Astrocyte (in vitro differentiated cells and primary cell): ENCODE measurements around the gene CHD3. TPM values are rescaled to one million over a fixed set of nuclear protein-coding genes. Genes with fewer than 3 reads are reported as not detected.

Experiments
- DNase-seq: peaks from one replicate; pipeline ENCODE4 v3.0.0-alpha.2; 2010; ENCODE audit warnings: low read depth
- FAIRE-seq: peaks from 2 replicates; lab custom pipeline; 2011; peaks lifted over from hg19 to GRCh38; lab: Jason Lieb, UNC
- H2AFZ ChIP-seq: 2 replicates; pipeline ENCODE4 v1.6.0; 2012; ENCODE audit warnings: low read depth, low read length, inconsistent platforms
- H3K27ac ChIP-seq: 2 replicates; pipeline ENCODE4 v1.5.1; 2011; ENCODE audit warnings: low read depth, low read length, inconsistent platforms
- H3K27me3 ChIP-seq: 2 replicates; pipeline ENCODE4 v1.6.0; 2011; ENCODE audit warnings: low read length, inconsistent platforms; ENCODE audit not compliant: insufficient read depth
- H3K36me3 ChIP-seq: 2 replicates; pipeline ENCODE4 v1.5.1; 2011; ENCODE audit warnings: low read length, inconsistent platforms; ENCODE audit not compliant: insufficient read depth
- H3K4me1 ChIP-seq: 2 replicates; pipeline ENCODE4 v1.5.1; 2011; ENCODE audit warnings: low read length, inconsistent platforms; ENCODE audit not compliant: insufficient read depth
- H3K4me2 ChIP-seq: 2 replicates; pipeline ENCODE4 v1.6.0; 2012; ENCODE audit warnings: low read length, inconsistent platforms
- H3K4me3 ChIP-seq: 2 replicates; pipeline ENCODE4 v1.5.1; 2011; ENCODE audit warnings: low read depth, mild to moderate bottlenecking, low read length, inconsistent platforms; ENCODE audit not compliant: insufficient read depth
- H3K79me2 ChIP-seq: 2 replicates; pipeline ENCODE4 v1.6.0; 2012; ENCODE audit warnings: mild to moderate bottlenecking, low read length, inconsistent platforms; ENCODE audit not compliant: insufficient read depth
- H3K9ac ChIP-seq: 2 replicates; pipeline ENCODE4 v1.6.0; 2012; ENCODE audit warnings: mild to moderate bottlenecking, low read length, inconsistent platforms
- H3K9me3 ChIP-seq: 2 replicates; pipeline ENCODE4 v1.5.1; 2012; ENCODE audit warnings: low read depth, mild to moderate bottlenecking, low read length, inconsistent platforms; ENCODE audit not compliant: insufficient read depth
- H4K20me1 ChIP-seq: 2 replicates; pipeline ENCODE4 v1.6.0; 2012; ENCODE audit warnings: low read length, inconsistent platforms; ENCODE audit not compliant: insufficient read depth
- H3K27ac Mint-ChIP-seq: one replicate; pipeline ENCODE4 v1.8.0; 2021; ENCODE audit warnings: mild to moderate bottlenecking, mixed read lengths; ENCODE audit not compliant: unreplicated experiment
- H3K27me3 Mint-ChIP-seq: one replicate; pipeline ENCODE4 v1.8.0; 2021; ENCODE audit warnings: low read depth, mixed read lengths; ENCODE audit not compliant: unreplicated experiment
- H3K36me3 Mint-ChIP-seq: one replicate; pipeline ENCODE4 v1.8.0; 2021; ENCODE audit warnings: low read depth, mixed read lengths; ENCODE audit not compliant: unreplicated experiment
- H3K4me1 Mint-ChIP-seq: one replicate; pipeline ENCODE4 v1.8.0; 2021; ENCODE audit warnings: low read depth, mixed read lengths; ENCODE audit not compliant: unreplicated experiment
- H3K4me3 Mint-ChIP-seq: one replicate; pipeline ENCODE4 v1.8.0; 2021; ENCODE audit warnings: mild to moderate bottlenecking, moderate library complexity, mixed read lengths; ENCODE audit not compliant: unreplicated experiment
- H3K9me3 Mint-ChIP-seq: one replicate; pipeline ENCODE4 v1.8.0; 2021; ENCODE audit warnings: mild to moderate bottlenecking, mixed read lengths; ENCODE audit not compliant: unreplicated experiment
- CTCF ChIP-seq: IDR thresholded peaks from 2 replicates; pipeline ENCODE4 v1.5.1; 2011; ENCODE audit warnings: low read depth, mild to moderate bottlenecking, inconsistent platforms, low read length, moderate library complexity; ENCODE audit not compliant: insufficient read depth
- EZH2 ChIP-seq: IDR thresholded peaks from 2 replicates; pipeline ENCODE4 v1.6.1; 2012; ENCODE audit warnings: mild to moderate bottlenecking, low read length, inconsistent platforms; ENCODE audit not compliant: insufficient read depth
- total RNA-seq: library from RNA; stranded (reverse); gene quantifications from 2 replicates; pipeline ENCODE4 v1.2.1, GENCODE V29; 2021

The CHD3 gene
- total RNA-seq, 1 donor from 2014 or later: 111 TPM

DNA sequence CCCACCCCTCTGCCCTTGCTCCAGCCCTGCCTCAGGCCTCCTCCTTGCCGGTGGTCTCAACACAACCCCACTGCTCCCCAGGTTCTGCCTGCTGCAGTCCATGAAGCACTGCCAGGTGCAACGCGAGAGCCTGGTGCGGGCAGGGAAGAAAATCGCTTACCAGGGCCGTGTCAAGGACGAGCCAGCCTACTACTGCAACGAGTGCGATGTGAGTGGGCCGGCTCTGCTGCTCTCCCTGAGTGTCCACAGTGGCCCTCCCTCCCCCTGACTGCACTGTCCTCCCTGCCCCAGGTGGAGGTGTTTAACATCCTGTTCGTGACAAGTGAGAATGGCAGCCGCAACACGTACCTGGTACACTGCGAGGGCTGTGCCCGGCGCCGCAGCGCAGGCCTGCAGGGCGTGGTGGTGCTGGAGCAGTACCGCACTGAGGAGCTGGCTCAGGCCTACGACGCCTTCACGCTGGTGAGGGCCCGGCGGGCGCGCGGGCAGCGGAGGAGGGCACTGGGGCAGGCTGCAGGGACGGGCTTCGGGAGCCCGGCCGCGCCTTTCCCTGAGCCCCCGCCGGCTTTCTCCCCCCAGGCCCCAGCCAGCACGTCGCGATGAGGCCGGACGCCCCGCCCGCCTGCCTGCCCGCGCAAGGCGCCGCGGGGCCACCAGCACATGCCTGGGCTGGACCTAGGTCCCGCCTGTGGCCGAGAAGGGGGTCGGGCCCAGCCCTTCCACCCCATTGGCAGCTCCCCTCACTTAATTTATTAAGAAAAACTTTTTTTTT is 35.5 kb upstream of the CHD3 start:
- no peak overlapping the region for H3K27ac Mint-ChIP-seq
- H3K36me3 ChIP-seq: peaks cover 11% of the 10 kb centered on the region
- H4K20me1 ChIP-seq: peaks cover 46% of the 10 kb centered on the region
- peaks cover 11% of the 10 kb centered on the region for H3K4me1 Mint-ChIP-seq
- no peak overlapping the region for H3K27ac ChIP-seq
- H3K4me1 ChIP-seq: peaks cover 25% of the 10 kb centered on the region
- no peak overlapping the region for H2AFZ ChIP-seq
- TF ChIP-seq CTCF (no peak), EZH2 (no peak)
- peaks cover 8% of the 10 kb centered on the region for H3K79me2 ChIP-seq
- DNase-seq (no peak), FAIRE-seq (no peak)
- no peak overlapping the region for H3K4me3 Mint-ChIP-seq
- H3K9ac ChIP-seq: no peak overlapping the region
- H3K9me3 ChIP-seq: no peaks in the 10 kb centered on the region
- no peaks in the 10 kb centered on the region for H3K27me3 Mint-ChIP-seq
- no peaks in the 10 kb centered on the region for H3K9me3 Mint-ChIP-seq
- no peak overlapping the region for H3K4me3 ChIP-seq
- no peaks in the 10 kb centered on the region for H3K27me3 ChIP-seq
- H3K36me3 Mint-ChIP-seq: peaks cover 24% of the 10 kb centered on the region
- no peak overlapping the region for H3K4me2 ChIP-seq

DNA sequence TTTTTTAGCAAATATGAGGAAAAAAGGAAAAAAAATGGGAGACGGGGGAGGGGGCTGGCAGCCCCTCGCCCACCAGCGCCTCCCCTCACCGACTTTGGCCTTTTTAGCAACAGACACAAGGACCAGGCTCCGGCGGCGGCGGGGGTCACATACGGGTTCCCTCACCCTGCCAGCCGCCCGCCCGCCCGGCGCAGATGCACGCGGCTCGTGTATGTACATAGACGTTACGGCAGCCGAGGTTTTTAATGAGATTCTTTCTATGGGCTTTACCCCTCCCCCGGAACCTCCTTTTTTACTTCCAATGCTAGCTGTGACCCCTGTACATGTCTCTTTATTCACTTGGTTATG is 34.9 kb upstream of the CHD3 start:
- FAIRE-seq (no peak), DNase-seq (no peak)
- peaks cover 14% of the 10 kb centered on the region for H3K4me1 Mint-ChIP-seq
- Histone ChIP-seq H3K27me3 (no peaks in the 10 kb centered on the region), H4K20me1 (peaks cover 46% of the 10 kb centered on the region), H3K27ac (no peak overlapping the region), H2AFZ (no peak overlapping the region), H3K4me3 (no peak overlapping the region), H3K9ac (no peak overlapping the region), H3K79me2 (peaks cover 13% of the 10 kb centered on the region), H3K36me3 (peaks cover 11% of the 10 kb centered on the region), H3K4me1 (peaks cover 29% of the 10 kb centered on the region), H3K4me2 (no peak overlapping the region), H3K9me3 (no peaks in the 10 kb centered on the region)
- peak overlapping the region; percentile 45 for H3K4me3 Mint-ChIP-seq
- TF ChIP-seq CTCF: no peak
- TF ChIP-seq EZH2: no peak
- H3K27me3 Mint-ChIP-seq: no peaks in the 10 kb centered on the region
- H3K9me3 Mint-ChIP-seq: no peaks in the 10 kb centered on the region
- H3K27ac Mint-ChIP-seq: peak overlapping the region; percentile 64
- H3K36me3 Mint-ChIP-seq: peaks cover 24% of the 10 kb centered on the region

GRCh38 chr17:7854078-7854777 is 34.4 kb upstream of the CHD3 start:
- DNase-seq (no peak), FAIRE-seq (no peak)
- Histone ChIP-seq H3K4me2 (no peak overlapping the region), H3K36me3 (peaks cover 12% of the 10 kb centered on the region), H3K27ac (no peak overlapping the region), H3K9ac (no peak overlapping the region), H3K79me2 (peaks cover 19% of the 10 kb centered on the region), H3K9me3 (no peaks in the 10 kb centered on the region), H4K20me1 (peaks cover 43% of the 10 kb centered on the region), H3K27me3 (no peaks in the 10 kb centered on the region), H3K4me3 (no peak overlapping the region), H2AFZ (no peak overlapping the region), H3K4me1 (peaks cover 35% of the 10 kb centered on the region)
- H3K4me3 Mint-ChIP-seq: peak overlapping the region; percentile 50
- H3K4me1 Mint-ChIP-seq: peaks cover 18% of the 10 kb centered on the region
- no peaks in the 10 kb centered on the region for H3K27me3 Mint-ChIP-seq
- peak overlapping the region; percentile 64 for H3K27ac Mint-ChIP-seq
- H3K9me3 Mint-ChIP-seq: no peaks in the 10 kb centered on the region
- H3K36me3 Mint-ChIP-seq: peaks cover 24% of the 10 kb centered on the region
- TF ChIP-seq CTCF (no peak), EZH2 (no peak)
